Glomerular visceral epithelial cell (primary cell): ENCODE data around the gene PPM1M.
"Not testable (repeated sequence)": the region's sequence is repeated elsewhere in the genome, so short reads cannot be mapped to it uniquely, and the experiment has no call there.

ENCODE experiments used
- DNase-seq: peaks from one replicate; pipeline ENCODE4 v3.0.0-alpha.2; 2016; ENCODE audit errors: extremely low spot score

PPM1M gene

DNA sequence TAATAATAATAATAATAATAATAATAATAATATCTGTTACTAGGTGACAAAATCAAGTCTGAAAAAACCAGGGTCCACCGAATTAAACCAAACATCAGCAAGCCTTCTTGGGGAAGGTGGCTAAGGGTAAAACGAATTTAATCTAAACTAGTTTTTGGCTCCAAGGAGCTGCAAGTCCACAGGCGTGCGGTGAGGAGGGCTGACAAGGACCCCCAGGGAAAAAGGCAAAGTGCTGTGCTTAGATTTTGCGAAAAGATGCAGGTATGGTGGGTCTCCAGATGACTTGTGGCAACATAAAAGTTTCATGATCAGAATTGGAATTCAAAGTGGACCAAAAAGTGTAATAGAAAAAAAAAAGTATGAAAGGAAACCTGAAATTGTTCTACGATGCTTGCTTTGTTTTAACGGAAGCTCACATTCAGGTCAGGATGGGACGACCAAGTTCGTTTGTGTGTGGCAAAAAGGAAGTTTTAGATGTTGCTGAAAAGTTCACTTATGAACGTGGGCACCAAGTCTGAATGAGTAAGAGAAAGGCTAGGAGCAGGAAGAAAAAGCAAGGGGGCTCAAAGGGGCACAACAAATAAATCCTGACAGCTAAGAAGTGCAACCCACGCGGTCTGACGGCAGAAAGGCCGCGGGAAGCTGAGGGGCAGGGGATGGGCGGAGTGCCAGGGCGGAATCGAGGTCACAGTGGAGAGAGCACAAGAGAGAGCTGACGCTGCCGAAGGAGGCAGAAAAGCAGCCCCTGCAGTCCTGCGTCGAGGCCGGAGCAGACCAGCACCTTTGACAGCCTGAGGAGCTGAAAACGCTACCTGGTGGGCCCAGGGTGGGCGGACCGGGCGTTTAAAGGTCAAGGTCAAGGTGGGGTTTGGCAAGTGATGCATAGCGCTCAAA is 31.8 kb downstream of the PPM1M start:
- peak; percentile 74 for DNase-seq

- DNase-seq: no peak
Observed at GRCh38 chr3:52277972-52278509, 32.5 kb downstream of the PPM1M start.

DNA sequence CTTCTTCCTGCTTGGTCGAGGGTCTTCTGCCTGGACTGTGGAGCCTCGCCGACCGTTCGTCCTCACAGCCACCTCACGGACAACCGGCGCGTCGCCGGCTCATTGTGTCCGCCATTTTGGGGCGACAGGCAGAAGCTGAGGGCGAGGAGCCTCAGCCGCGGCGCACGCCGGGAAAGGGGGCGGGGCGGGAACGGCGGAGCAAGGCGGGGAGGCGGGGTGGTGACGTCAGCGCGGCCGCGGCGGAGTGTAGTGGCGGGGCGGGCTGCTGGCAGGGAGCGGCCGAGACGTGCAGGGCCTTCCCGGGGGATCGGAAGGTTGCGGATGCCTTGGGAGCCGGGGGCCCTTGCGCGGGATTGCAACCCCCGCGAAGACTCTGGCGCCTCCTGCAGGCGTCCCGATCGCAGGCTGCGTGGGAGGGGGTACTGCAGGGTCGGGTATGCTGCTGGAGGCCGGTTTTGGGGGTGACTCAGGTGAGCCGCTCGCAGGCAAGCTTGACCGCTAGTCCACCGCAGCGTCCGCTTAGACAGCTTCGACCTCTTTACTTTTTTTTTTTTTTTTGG is 33.0 kb downstream of the PPM1M start, which contains the start of gene WDR82:
TSS of gene WDR82 (minus strand) at position 140 of the 560 bp plus-strand sequence. CDS start 288 bp downstream, outside the sequence.
- peak; percentile 95 for DNase-seq

DNA sequence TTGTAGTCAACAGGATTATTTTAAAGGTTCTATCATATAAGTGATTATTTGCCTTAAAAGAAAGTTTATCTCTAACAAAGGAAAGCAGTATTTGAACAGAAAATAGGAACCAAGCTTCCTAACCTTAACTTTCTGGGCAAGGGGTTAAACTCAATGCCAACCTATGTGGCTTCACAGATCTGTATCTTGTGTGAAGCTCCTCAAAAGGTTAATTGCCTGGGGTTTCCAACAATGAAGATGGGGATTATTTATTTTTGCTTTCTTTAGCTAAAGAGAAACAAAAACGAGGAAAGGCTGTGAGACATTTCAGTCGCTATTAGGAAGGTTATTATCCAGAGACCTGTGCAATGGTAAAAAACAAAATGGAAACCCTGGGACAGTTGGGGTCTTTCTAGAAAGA is 34.0 kb downstream of the PPM1M start:
- no peak for DNase-seq

- DNase-seq: no peak
Observed at GRCh38 chr3:52280050-52280461, 34.5 kb downstream of the PPM1M start.

DNA sequence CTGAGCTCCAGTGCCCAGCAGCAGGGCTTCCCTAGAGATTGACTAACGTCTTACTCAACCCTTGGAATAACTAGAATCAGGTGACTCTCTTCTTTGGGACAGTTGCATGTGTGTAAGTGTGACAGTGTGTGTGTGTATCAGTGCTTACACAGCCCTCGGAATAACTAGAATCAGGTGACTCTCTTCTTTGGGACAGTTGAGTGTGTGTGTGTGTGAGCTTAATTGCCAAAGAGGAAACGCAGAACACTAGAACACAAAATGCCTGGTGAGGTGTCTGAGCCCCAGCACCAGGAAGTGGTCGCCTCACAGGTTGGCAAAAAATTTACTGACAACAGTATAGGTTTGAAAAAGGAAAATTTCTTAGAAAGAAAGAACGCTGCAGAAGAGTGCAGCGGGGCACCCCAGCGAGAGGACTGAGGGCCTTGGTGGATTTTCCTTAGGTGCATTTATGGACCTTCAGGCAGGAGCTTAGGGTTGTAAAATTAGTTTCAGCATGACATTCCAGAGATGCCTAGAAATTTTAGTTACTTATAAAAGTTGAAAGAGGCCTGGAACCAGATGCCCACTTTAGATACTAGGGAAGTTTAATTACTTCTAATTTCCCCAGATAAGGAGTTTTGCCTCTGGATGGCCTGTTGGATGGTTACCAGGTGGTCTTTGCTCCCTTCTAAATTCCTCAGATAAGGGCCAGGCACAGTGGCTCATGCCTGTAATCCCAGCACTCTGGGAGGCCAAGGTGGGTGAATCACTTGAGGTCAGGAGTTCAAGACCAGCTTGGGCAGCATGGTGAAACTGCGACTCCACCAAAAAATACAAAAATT is 36.6 kb downstream of the PPM1M start:
- peak; percentile 30 for DNase-seq

- no peak for DNase-seq
Observed at GRCh38 chr3:52283306-52283705, 37.7 kb downstream of the PPM1M start.

- not testable (repeated sequence) for DNase-seq
Observed at GRCh38 chr3:52284051-52284450, 38.5 kb downstream of the PPM1M start.

DNA sequence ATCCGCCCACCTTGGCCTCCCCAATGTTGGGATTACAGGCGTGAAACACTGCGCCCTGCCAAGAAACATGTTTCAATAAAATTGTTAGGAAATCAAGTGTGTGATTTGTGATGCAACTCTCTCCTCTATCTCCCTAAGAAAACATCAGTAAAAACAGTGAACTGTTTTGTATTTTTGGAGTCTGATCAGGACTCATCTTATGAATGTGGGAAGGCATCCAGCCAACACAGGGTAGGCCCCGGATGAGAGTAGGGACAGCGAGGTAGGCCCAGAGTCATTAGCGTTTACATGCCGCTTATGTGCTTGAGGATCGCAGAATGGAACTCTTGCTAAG is 41.2 kb downstream of the PPM1M start:
- no peak for DNase-seq

DNA sequence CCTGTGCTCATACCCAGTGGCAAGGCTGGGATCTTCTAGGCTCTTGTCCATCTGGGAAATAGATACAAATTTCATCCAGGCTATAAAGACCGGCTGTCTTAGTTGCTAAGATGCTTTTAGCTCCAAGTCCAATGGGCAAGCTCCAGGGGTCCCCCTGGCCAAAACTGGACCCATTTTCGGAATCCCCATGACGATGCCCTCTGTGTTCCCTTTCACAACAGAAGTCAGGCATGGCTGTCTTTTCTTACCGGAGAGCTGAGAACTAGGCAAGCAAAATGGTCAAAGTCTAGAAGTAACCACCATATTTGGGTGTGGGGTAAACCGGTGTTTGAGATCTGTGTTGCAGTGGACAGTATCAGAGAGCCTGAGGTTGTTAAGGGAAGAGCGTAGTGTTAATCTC is 43.1 kb downstream of the PPM1M start:
- no peak for DNase-seq

DNA sequence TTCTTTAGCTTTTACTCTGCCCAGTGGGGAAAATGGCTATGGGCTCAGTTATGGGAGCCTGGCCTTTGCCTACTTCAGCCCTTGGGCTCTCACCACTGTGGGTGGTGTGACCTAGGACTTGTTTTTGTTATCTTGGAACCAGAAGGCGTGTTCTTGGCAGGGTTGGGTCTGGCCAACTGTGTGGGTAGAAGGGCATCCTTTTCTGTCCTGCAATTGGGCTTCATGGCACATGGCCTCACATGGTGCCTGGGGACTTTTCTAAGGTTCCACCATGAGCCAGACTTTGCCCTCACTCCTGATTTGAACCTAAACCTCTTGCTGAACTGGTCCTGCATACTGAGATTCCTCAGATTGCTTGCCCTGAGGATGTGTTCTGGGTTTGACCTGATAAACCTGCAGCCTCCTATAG is 43.8 kb downstream of the PPM1M start:
- DNase-seq: no peak

- no peak for DNase-seq
Observed at GRCh38 chr3:52289747-52290595, 44.4 kb downstream of the PPM1M start.

DNA sequence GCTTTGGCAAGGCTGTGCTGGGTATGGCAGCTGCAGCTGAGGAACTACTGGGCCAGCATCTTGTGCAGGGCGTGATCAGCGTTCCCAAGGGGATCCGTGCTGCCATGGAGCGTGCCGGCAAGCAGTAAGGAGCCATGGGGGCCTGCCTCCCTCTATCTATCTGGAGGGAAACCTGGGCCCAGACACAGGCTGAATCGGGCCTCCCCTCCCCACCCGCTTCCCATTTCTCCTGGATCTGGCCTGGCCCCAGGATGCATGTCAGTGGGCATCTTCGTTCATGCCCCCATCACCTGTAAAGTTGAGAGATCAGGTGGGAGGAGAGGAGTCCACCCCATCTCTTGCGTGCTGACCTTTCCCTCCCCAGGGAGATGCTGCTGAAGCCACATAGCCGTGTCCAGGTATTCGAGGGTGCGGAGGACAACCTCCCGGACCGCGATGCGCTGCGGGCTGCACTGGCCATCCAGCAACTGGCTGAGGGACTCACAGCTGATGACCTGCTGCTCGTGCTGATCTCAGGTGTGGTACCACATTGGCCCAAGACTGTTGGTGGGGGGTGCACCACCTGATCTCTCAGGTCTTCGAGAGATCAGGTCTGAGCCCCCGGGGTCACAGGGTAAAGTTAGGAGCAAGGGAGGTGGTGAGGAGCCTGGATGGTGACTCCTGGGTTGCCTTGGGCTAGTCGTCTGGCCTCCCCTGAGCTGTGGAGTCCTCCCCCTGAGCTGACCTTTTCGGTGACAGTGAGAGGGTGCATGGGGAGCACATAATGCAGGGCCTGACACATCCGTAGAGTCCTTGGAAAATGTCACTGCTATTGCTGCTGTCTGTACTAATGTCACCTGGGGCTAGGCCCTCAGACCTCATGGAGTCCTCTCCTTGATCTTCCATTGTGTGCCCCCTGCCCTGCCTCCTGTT is 45.3 kb downstream of the PPM1M start:
- DNase-seq: no peak

GRCh38 chr3:52291508-52292181 is 46.1 kb downstream of the PPM1M start:
- no peak for DNase-seq

- no peak for DNase-seq
Observed at GRCh38 chr3:52292247-52293065, 46.9 kb downstream of the PPM1M start.

DNA sequence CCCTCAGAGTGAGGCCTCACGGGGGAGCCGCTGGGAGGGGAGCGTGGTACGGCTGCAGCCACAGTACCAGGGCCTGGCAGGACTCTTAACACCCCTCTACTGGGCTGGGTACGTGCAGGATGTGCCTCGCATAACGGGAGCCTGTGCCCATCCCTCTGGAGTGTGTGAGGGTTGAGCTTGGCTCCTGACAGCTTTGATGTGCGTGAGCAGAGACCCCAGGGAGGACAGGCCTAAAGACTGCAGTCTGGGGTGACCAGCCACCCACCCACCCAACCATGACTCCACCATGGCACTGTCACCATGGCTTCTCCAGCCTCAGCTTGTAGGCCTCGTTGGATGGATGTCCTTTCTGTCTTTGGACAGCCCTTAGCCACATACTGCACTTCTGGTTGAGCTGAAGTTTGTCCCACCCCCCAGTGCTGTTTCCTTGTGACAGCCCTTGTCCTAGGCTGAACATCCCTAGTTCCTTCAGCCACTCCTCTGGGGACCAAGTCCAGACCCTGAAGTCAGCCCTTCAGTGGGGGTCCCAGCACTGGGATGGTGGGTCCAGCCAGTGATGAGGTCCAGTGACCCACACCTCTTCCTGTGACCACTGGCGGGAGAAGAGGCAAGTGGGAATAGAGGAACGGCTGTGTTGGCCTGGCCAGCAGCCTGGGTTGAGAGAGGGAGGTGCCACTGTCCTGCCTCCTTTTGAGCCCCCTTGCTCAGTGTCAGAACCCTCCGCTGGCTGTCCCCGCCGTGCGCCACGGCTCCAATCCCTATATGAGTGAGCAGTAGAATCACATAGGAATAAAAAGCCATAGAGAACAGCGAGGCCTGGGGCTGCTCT is 48.1 kb downstream of the PPM1M start:
- no peak for DNase-seq

DNA sequence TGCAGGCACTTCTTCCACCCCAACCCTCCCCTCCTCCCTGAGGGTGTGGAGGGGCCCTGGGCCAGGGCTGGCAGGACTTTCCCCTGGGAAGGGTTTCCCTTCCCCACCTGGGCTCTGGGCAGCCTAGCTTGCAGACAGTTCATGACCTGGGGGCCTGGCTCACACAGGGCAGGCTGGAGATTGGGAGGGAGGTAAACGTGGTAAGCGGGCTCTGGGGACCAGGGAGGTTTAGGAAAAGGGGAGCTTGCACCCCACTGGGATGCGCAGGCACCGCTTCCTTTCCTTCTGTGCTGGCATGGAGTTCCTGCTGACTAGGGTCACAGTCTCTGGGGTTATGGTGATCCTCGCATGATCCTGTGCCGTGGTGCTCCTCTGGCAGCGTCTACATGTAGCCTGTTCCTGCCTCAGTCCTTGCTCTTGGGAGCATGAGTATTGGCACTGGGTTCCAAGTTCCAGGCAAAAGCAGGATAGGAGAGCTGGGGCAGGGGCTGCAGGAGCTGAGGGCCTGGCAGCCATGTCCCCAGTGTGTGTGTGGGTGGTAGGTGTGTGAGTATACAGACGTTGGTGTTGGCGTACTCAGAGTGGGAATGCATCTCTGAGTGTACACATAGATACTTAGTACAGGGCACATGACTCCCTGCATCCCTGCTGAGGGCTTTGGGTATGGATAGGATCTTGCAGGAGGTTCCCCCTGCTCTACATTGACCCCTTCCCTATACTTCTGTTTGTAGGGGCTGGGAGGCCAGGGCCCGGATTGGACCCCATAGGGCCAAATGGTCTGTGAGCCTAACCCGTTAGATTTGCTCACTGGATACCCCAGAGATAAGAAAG is 49.0 kb downstream of the PPM1M start:
- no peak for DNase-seq
